Endothelial cell (in vitro differentiated cells): ENCODE measurements around the gene PIM1. TPM values are rescaled to one million over a fixed set of nuclear protein-coding genes. Genes with fewer than 3 reads are reported as not detected.

Source experiments
- DNase-seq: peaks from one replicate; pipeline ENCODE4 v3.0.0; 2021; ENCODE audit warnings: low spot score
- H3K27ac Mint-ChIP-seq: one replicate; pipeline ENCODE4 v1.8.0; 2021; ENCODE audit warnings: mixed read lengths, inconsistent platforms; ENCODE audit not compliant: unreplicated experiment
- H3K27me3 Mint-ChIP-seq: one replicate; pipeline ENCODE4 v1.8.0; 2021; ENCODE audit warnings: mild to moderate bottlenecking, moderate library complexity, mixed read lengths, inconsistent platforms; ENCODE audit not compliant: unreplicated experiment
- H3K36me3 Mint-ChIP-seq: one replicate; pipeline ENCODE4 v1.8.0; 2021; ENCODE audit warnings: mild to moderate bottlenecking, low read depth, mixed read lengths, inconsistent platforms; ENCODE audit not compliant: unreplicated experiment
- H3K4me1 Mint-ChIP-seq: one replicate; pipeline ENCODE4 v1.8.0; 2021; ENCODE audit warnings: mild to moderate bottlenecking, mixed read lengths, inconsistent platforms; ENCODE audit not compliant: unreplicated experiment
- H3K4me3 Mint-ChIP-seq: one replicate; pipeline ENCODE4 v1.8.0; 2021; ENCODE audit warnings: mild to moderate bottlenecking, mixed read lengths, inconsistent platforms; ENCODE audit not compliant: unreplicated experiment
- H3K9me3 Mint-ChIP-seq: one replicate; pipeline ENCODE4 v1.8.0; 2021; ENCODE audit warnings: mixed read lengths, inconsistent platforms; ENCODE audit not compliant: unreplicated experiment
- CTCF ChIP-seq: fragments of 200-600 bp; sonication (generic); IDR thresholded peaks from one replicate; pipeline ENCODE4 v1.5.0; 2021; ENCODE audit warnings: antibody characterized with exemption; ENCODE audit not compliant: unreplicated experiment
- total RNA-seq: library from RNA; stranded (reverse); fragmentation: NEBNext Ultra II Directional; extraction: Animal tissue kit (Norgen Biotek cat#: 25700); gene quantifications from one replicate; pipeline ENCODE4 v1.2.1, GENCODE V29; 2021; ENCODE audit not compliant: unreplicated experiment

Gene PIM1
- total RNA-seq, 1 donor from 2014 or later, result 9.6 TPM

GRCh38 chr6:37155394-37156312 lies 14.3 kb upstream of the PIM1 start:
- Mint-ChIP-seq H3K9me3 (no peaks in the 10 kb centered on the region), H3K27ac (no peak overlapping the region), H3K36me3 (no peaks in the 10 kb centered on the region), H3K4me3 (no peak overlapping the region), H3K27me3 (no peaks in the 10 kb centered on the region), H3K4me1 (no peaks in the 10 kb centered on the region)
- no peak for DNase-seq
- no peak for TF ChIP-seq CTCF

- Mint-ChIP-seq H3K27ac (no peak overlapping the region), H3K4me3 (no peak overlapping the region), H3K27me3 (peaks cover 1% of the 10 kb centered on the region), H3K4me1 (no peaks in the 10 kb centered on the region), H3K36me3 (no peaks in the 10 kb centered on the region), H3K9me3 (no peaks in the 10 kb centered on the region)
- TF ChIP-seq CTCF, result no peak
- DNase-seq, result no peak
Observed at GRCh38 chr6:37158508-37158907, 11.4 kb upstream of the PIM1 start.

- H3K4me3 Mint-ChIP-seq, result no peak overlapping the region
- no peaks in the 10 kb centered on the region for H3K36me3 Mint-ChIP-seq
- no peak for DNase-seq
- TF ChIP-seq CTCF, result no peak
- no peaks in the 10 kb centered on the region for H3K9me3 Mint-ChIP-seq
- H3K4me1 Mint-ChIP-seq, result no peaks in the 10 kb centered on the region
- no peak overlapping the region for H3K27ac Mint-ChIP-seq
- peaks cover 1% of the 10 kb centered on the region for H3K27me3 Mint-ChIP-seq
Observed at GRCh38 chr6:37160922-37161778, 8.8 kb upstream of the PIM1 start.

GRCh38 chr6:37162740-37163139 lies 7.2 kb upstream of the PIM1 start:
- Mint-ChIP-seq H3K9me3 (no peaks in the 10 kb centered on the region), H3K36me3 (no peaks in the 10 kb centered on the region), H3K27ac (no peak overlapping the region), H3K4me1 (no peaks in the 10 kb centered on the region), H3K27me3 (peaks cover 1% of the 10 kb centered on the region), H3K4me3 (no peak overlapping the region)
- no peak for DNase-seq
- no peak for TF ChIP-seq CTCF
